Lung (tissue), 12 donors: Measurements from ENCODE around the gene GAL3ST1. TPM values are rescaled to one million over a fixed set of nuclear protein-coding genes. Genes with fewer than 3 reads are reported as not detected.
"Not testable (repeated sequence)": the region's sequence is repeated elsewhere in the genome, so short reads cannot be mapped to it uniquely, and the experiment has no call there.

ENCODE experiments used
- ATAC-seq: fragments of 200-7000 bp; cut with Tn5 transposase; one replicate; pipeline ENCODE4 v1.9.1; 2020; ENCODE audit warnings: moderate number of reproducible peaks; ENCODE audit not compliant: insufficient read depth, low FRiP score
- DNase-seq, 3 donors: peaks; one replicate each; pipeline ENCODE4 v3.0.0-alpha.2; 2013 to 2017
- H3K27ac ChIP-seq, 2 donors: one replicate each; pipeline ENCODE4 v1.5.1; 2013; ENCODE audit warnings: mild to moderate bottlenecking in 2 of 2, moderate library complexity in 2 of 2, control low read depth in 1 of 2, inconsistent platforms in 1 of 2, low read depth in 1 of 2, low read length in 1 of 2
- H3K27me3 ChIP-seq, 3 donors: one replicate each; pipeline ENCODE4 v1.5.1; 2013; ENCODE audit warnings: low read length in 2 of 3; ENCODE audit not compliant: control insufficient read depth in 3 of 3, insufficient read depth in 3 of 3
- H3K36me3 ChIP-seq, 4 donors: one replicate each; pipeline ENCODE4 v1.5.1; 2013; ENCODE audit warnings: low read length in 4 of 4, mild to moderate bottlenecking in 1 of 4, moderate library complexity in 1 of 4; ENCODE audit not compliant: control insufficient read depth in 4 of 4, insufficient read depth in 4 of 4
- H3K4me1 ChIP-seq, 5 donors: one replicate each; pipeline ENCODE4 v1.5.1; 2013; ENCODE audit warnings: low read length in 5 of 5, mild to moderate bottlenecking in 2 of 5, moderate library complexity in 1 of 5; ENCODE audit not compliant: control insufficient read depth in 5 of 5, insufficient read depth in 5 of 5
- H3K4me3 ChIP-seq: one replicate; pipeline ENCODE4 v1.5.1; 2013; ENCODE audit warnings: mild to moderate bottlenecking, control low read depth, moderate library complexity
- H3K9ac ChIP-seq, 2 donors: one replicate each; pipeline ENCODE4 v1.5.1; 2013; ENCODE audit warnings: low read length in 2 of 2, control low read depth in 1 of 2; ENCODE audit not compliant: insufficient read depth in 1 of 2
- H3K9me3 ChIP-seq, 4 donors: one replicate each; pipeline ENCODE4 v1.5.1; 2013; ENCODE audit warnings: low read length in 3 of 4, mild to moderate bottlenecking in 1 of 4, moderate library complexity in 1 of 4; ENCODE audit not compliant: control insufficient read depth in 4 of 4, insufficient read depth in 3 of 4
- WGBS, 2 donors: extraction: QIAGEN DNeasy Blood & Tissue Kit; methylation state at CpG; one replicate each; pipeline ENCODE4 v1.1.7; 2013; 5-methylcytosine and 5-hydroxymethylcytosine counted together
- polyA plus RNA-seq, 2 donors: library from polyadenylated mRNA; stranded (reverse); fragments of 200-250 nt; gene quantifications; one replicate each; pipeline ENCODE4 v1.2.1, GENCODE V29; 2013
- total RNA-seq, 2 donors: library from RNA; depleted of rRNA in 1 of 2; stranded (reverse); fragments of >200 nt in 1 of 2; gene quantifications; one replicate each; pipeline ENCODE4 v1.2.1, GENCODE V29; 2014 to 2021
- TF ChIP-seq, protein P1 (sequence below): IDR thresholded peaks from 2 replicates; pipeline ENCODE4 v1.5.1; 2012; ENCODE audit warnings: mild to moderate bottlenecking; ENCODE audit errors: control extremely low read depth, extremely low read depth
- donor health status: control.
- donor health status: control.
- donor health status: Bipolar disorder and iron deficiency.
- donor health status: healthy.
- donor health status: DM: yes; HTN: yes; CAD: no.

GAL3ST1 gene
- total and polyA plus RNA-seq, 4 donors = 0.72 to 4.0 (median 3.4) TPM

DNA sequence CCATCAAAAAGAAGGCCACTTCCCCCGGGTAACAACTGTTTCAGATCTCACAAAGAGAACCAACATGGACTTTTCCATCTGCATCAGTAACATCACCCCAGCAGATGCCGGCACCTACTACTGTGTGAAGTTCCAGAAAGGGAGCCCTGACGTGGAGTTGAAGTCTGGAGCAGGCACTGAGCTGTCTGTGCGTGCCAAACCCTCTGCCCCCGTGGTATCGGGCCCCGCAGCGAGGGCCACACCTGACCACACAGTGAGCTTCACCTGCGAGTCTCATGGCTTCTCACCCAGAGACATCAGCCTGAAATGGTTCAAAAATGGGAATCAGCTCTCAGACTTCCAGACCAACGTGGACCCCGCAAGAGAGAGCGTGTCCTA is 31.7 kb downstream of the GAL3ST1 start:
- H3K36me3 ChIP-seq = no peaks in the 10 kb centered on the region
- no peak overlapping the region for H3K4me3 ChIP-seq
- H3K9me3 ChIP-seq = peaks cover 0 to 2% (median 0%) of the 10 kb centered on the region in 4 donors
- 84 to 85% methylated on average over 12 of the region's 12 CpGs for WGBS, 2 donors
- DNase-seq (no peak), ATAC-seq (no peak)
- H3K9ac ChIP-seq = no peak overlapping the region
- no peaks in the 10 kb centered on the region for H3K27me3 ChIP-seq
- peaks cover 0 to 7% (median 0%) of the 10 kb centered on the region in 5 donors for H3K4me1 ChIP-seq
- TF ChIP-seq, protein P1, sequence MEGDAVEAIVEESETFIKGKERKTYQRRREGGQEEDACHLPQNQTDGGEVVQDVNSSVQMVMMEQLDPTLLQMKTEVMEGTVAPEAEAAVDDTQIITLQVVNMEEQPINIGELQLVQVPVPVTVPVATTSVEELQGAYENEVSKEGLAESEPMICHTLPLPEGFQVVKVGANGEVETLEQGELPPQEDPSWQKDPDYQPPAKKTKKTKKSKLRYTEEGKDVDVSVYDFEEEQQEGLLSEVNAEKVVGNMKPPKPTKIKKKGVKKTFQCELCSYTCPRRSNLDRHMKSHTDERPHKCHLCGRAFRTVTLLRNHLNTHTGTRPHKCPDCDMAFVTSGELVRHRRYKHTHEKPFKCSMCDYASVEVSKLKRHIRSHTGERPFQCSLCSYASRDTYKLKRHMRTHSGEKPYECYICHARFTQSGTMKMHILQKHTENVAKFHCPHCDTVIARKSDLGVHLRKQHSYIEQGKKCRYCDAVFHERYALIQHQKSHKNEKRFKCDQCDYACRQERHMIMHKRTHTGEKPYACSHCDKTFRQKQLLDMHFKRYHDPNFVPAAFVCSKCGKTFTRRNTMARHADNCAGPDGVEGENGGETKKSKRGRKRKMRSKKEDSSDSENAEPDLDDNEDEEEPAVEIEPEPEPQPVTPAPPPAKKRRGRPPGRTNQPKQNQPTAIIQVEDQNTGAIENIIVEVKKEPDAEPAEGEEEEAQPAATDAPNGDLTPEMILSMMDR = no peak
- no peak overlapping the region for H3K27ac ChIP-seq

DNA sequence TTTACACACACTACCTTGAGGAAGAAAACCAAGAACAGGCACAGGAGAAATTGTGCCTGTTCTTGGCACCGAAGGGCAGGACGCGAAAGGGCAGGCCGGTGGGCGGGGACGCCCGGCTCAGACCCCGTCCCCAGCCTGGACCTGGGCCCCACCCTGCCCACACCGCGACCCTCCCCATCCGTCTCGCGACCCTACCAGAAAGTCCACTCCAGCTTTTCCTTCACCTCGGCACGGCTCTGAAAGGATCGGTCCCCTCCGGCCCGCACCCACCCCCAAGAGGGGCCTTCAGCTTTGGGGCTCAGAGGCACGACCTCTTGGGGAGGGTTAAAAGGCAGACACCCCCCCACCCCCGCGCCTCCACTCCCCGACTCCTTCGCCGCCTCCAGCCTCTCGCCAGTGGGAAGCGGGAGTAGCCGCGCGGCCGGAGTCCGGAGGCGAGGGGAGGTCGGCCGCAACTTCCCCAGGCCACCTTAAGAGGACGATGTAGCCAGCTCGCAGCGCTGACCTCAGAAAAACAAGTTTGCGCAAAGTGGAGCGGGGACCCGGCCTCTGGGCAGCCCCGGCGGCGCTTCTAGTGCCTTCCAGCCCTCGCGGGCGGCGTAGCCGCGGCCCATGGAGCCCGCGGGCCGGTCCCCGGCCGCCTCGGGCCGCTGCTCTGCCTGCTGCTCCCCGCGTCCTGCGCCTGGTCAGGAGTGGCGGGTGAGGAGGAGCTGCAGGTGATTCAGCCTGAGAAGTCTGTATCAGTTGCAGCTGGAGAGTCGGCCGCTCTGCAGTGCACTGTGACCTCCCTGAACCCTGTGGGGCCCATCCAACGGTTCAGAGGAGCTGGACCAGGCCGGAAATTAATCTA is 32.3 kb downstream of the GAL3ST1 start:
- ATAC-seq (peak; percentile 56), DNase-seq (peak; percentile 29 to 39 (median 35))
- Histone ChIP-seq H3K4me3 (peak overlapping the region; percentile 28), H3K36me3 (no peaks in the 10 kb centered on the region), H3K9ac (no peak overlapping the region), H3K9me3 (peaks cover 0 to 2% (median 0%) of the 10 kb centered on the region in 4 donors), H3K27ac (no peak overlapping the region), H3K4me1 (peaks cover 0 to 7% (median 0%) of the 10 kb centered on the region in 5 donors), H3K27me3 (no peaks in the 10 kb centered on the region)
- 4 to 5% methylated on average over 49 to 64 of the region's 64 CpGs for WGBS, 2 donors
- TF ChIP-seq, protein P1 = no peak

DNA sequence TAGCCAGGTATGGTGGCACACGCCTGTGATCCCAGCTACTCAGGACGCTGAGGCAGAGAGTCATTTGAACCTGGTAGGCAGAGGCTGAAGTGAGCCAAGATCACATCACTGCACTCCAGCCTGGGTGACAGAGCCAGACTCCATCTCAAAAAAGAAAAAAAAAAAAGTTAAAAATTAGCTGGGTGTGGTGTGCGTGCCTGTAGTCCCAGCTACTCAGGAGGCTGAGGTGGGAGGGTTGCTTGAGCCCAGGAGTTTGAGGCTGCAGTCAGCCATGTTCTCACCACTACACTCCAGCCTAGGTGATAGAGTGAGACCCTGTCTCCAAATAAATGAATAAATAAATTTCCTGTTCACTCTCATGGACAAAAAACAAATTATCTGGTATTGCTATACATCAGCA is 33.0 kb downstream of the GAL3ST1 start:
- H3K9ac ChIP-seq, H3K36me3 ChIP-seq, DNase-seq, H3K4me3 ChIP-seq, H3K4me1 ChIP-seq, ATAC-seq, H3K27ac ChIP-seq, H3K9me3 ChIP-seq, H3K27me3 ChIP-seq: not testable (repeated sequence)
- 73 to 94% methylated on average over 3 of the region's 3 CpGs for WGBS, 2 donors

DNA sequence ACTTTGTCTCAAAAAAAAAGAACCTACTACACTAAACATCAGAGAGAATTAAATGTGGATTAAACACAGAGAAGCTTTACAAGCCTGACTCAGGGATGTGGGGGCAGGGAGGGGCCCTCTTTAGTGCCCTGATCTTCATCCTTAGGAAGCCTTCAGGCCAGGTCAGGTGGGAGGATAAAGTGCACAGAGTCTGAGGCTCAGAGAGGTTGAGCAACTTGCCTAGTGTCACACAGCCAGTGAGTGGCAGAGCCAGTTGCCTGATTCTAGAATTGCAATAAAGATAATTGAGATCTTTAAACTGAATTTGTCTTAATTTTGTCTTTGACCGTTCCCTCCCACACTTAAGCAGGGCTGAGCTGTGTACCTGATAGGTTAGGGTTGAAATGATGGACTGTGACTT is 35.1 kb downstream of the GAL3ST1 start:
- Histone ChIP-seq H3K27ac (no peak overlapping the region), H3K4me1 (peaks cover 0 to 7% (median 0%) of the 10 kb centered on the region in 5 donors), H3K4me3 (no peak overlapping the region), H3K27me3 (no peaks in the 10 kb centered on the region), H3K9ac (no peak overlapping the region), H3K9me3 (peaks cover 0 to 2% (median 0%) of the 10 kb centered on the region in 4 donors), H3K36me3 (no peaks in the 10 kb centered on the region)
- 88 to 95% methylated on average over 1 of the region's 1 CpG for WGBS, 2 donors
- ATAC-seq = no peak
- no peak for DNase-seq
- TF ChIP-seq, protein P1 = no peak
